ENCODE measurements around the gene GRIK4.

GRCh38 chr11:120635136-120635810, 123.7 kb downstream of the GRIK4 start:
- TF ChIP-seq EZH2phosphoT487 (IDR thresholded peaks at IDR 0.05; ENCODE audit: insufficient read depth, low read depth): no peak
- TF ChIP-seq EZH2 (IDR thresholded peaks at IDR 0.05; ENCODE audit: insufficient read depth, poor library complexity, severe bottlenecking): no peak
